ENCODE results near the gene PGM2L1. TPM values are rescaled to one million over a fixed set of nuclear protein-coding genes. Genes with fewer than 3 reads are reported as not detected.

Gene PGM2L1
- total and polyA plus RNA-seq, 2 donors, result 7.0 to 8.0 TPM

GRCh38 chr11:74388678-74389327 lies 9.4 kb downstream of the PGM2L1 start:
- WGBS, result 15% methylated on average over 2 of the region's 2 CpGs
- peaks cover 2 to 6% of the 10 kb centered on the region in 2 donors for H3K4me1 ChIP-seq (ENCODE audit: control insufficient read depth in 2 of 2, insufficient read depth in 2 of 2, low read length in 2 of 2)
- H3K36me3 ChIP-seq (ENCODE audit: control insufficient read depth in 2 of 2, insufficient read depth in 2 of 2, low read length in 1 of 2), result peaks cover 0 to 4% of the 10 kb centered on the region in 2 donors
- H3K27ac ChIP-seq (ENCODE audit: low read depth in 1 of 2, low read length in 1 of 2), result peak overlapping the region in 1 of 2 donors; percentile 2
- peak in 8 of 9 donors; percentile 17 to 85 (median 57) for DNase-seq (ENCODE audit: low read depth in 6 of 9, low spot score in 9 of 9)
- no peaks in the 10 kb centered on the region for H3K9me3 ChIP-seq (ENCODE audit: control insufficient read depth in 2 of 2, insufficient read depth in 1 of 2, low read length in 1 of 2)
- H3K27me3 ChIP-seq (ENCODE audit: control insufficient read depth in 2 of 2, insufficient read depth in 1 of 2, low read length in 1 of 2), result no peaks in the 10 kb centered on the region
- H3K4me3 ChIP-seq (ENCODE audit: low read length in 2 of 2), result no peak overlapping the region

GRCh38 chr11:74384641-74385040 lies 13.6 kb downstream of the PGM2L1 start:
- Histone ChIP-seq H3K27me3 (ENCODE audit: control insufficient read depth in 2 of 2, insufficient read depth in 1 of 2, low read length in 1 of 2) (no peaks in the 10 kb centered on the region), H3K9me3 (ENCODE audit: control insufficient read depth in 2 of 2, insufficient read depth in 1 of 2, low read length in 1 of 2) (no peaks in the 10 kb centered on the region), H3K36me3 (ENCODE audit: control insufficient read depth in 2 of 2, insufficient read depth in 2 of 2, low read length in 1 of 2) (peaks cover 0 to 3% of the 10 kb centered on the region in 2 donors), H3K27ac (ENCODE audit: low read depth in 1 of 2, low read length in 1 of 2) (no peak overlapping the region), H3K4me1 (ENCODE audit: control insufficient read depth in 2 of 2, insufficient read depth in 2 of 2, low read length in 2 of 2) (peaks cover 0 to 6% of the 10 kb centered on the region in 2 donors), H3K4me3 (ENCODE audit: low read length in 2 of 2) (no peak overlapping the region)
- DNase-seq (ENCODE audit: low read depth in 6 of 9, low spot score in 9 of 9), result no peak
- 99% methylated on average over 3 of the region's 3 CpGs for WGBS

GRCh38 chr11:74380746-74381439 lies 17.3 kb downstream of the PGM2L1 start:
- DNase-seq (ENCODE audit: low read depth in 6 of 9, low spot score in 9 of 9), result no peak
- no peaks in the 10 kb centered on the region for H3K4me1 ChIP-seq (ENCODE audit: control insufficient read depth in 2 of 2, insufficient read depth in 2 of 2, low read length in 2 of 2)
- peaks cover 3 to 4% of the 10 kb centered on the region in 2 donors for H3K36me3 ChIP-seq (ENCODE audit: control insufficient read depth in 2 of 2, insufficient read depth in 2 of 2, low read length in 1 of 2)
- H3K9me3 ChIP-seq (ENCODE audit: control insufficient read depth in 2 of 2, insufficient read depth in 1 of 2, low read length in 1 of 2), result no peaks in the 10 kb centered on the region
- H3K27ac ChIP-seq (ENCODE audit: low read depth in 1 of 2, low read length in 1 of 2), result no peak overlapping the region
- no peak overlapping the region for H3K4me3 ChIP-seq (ENCODE audit: low read length in 2 of 2)
- no peaks in the 10 kb centered on the region for H3K27me3 ChIP-seq (ENCODE audit: control insufficient read depth in 2 of 2, insufficient read depth in 1 of 2, low read length in 1 of 2)
- WGBS, result 98% methylated on average over 1 of the region's 1 CpG

GRCh38 chr11:74377689-74378088 lies 20.5 kb downstream of the PGM2L1 start:
- no peak for DNase-seq (ENCODE audit: low read depth in 6 of 9, low spot score in 9 of 9)
- Histone ChIP-seq H3K4me3 (ENCODE audit: low read length in 2 of 2) (no peak overlapping the region), H3K27ac (ENCODE audit: low read depth in 1 of 2, low read length in 1 of 2) (no peak overlapping the region), H3K36me3 (ENCODE audit: control insufficient read depth in 2 of 2, insufficient read depth in 2 of 2, low read length in 1 of 2) (peaks cover 4 to 13% of the 10 kb centered on the region in 2 donors), H3K4me1 (ENCODE audit: control insufficient read depth in 2 of 2, insufficient read depth in 2 of 2, low read length in 2 of 2) (no peaks in the 10 kb centered on the region), H3K27me3 (ENCODE audit: control insufficient read depth in 2 of 2, insufficient read depth in 1 of 2, low read length in 1 of 2) (no peaks in the 10 kb centered on the region), H3K9me3 (ENCODE audit: control insufficient read depth in 2 of 2, insufficient read depth in 1 of 2, low read length in 1 of 2) (no peaks in the 10 kb centered on the region)
- over 99% methylated on average over 3 of the region's 3 CpGs for WGBS

- no peak for DNase-seq (ENCODE audit: low read depth in 6 of 9, low spot score in 9 of 9)
- no peak overlapping the region for H3K27ac ChIP-seq (ENCODE audit: low read depth in 1 of 2, low read length in 1 of 2)
- no peaks in the 10 kb centered on the region for H3K9me3 ChIP-seq (ENCODE audit: control insufficient read depth in 2 of 2, insufficient read depth in 1 of 2, low read length in 1 of 2)
- no peaks in the 10 kb centered on the region for H3K27me3 ChIP-seq (ENCODE audit: control insufficient read depth in 2 of 2, insufficient read depth in 1 of 2, low read length in 1 of 2)
- H3K4me1 ChIP-seq (ENCODE audit: control insufficient read depth in 2 of 2, insufficient read depth in 2 of 2, low read length in 2 of 2), result no peaks in the 10 kb centered on the region
- H3K4me3 ChIP-seq (ENCODE audit: low read length in 2 of 2), result no peak overlapping the region
- peaks cover 4 to 33% of the 10 kb centered on the region in 2 donors for H3K36me3 ChIP-seq (ENCODE audit: control insufficient read depth in 2 of 2, insufficient read depth in 2 of 2, low read length in 1 of 2)
These were observed 24.9 kb downstream of the PGM2L1 start for GRCh38 chr11:74373382-74373781.

- H3K4me1 ChIP-seq (ENCODE audit: control insufficient read depth in 2 of 2, insufficient read depth in 2 of 2, low read length in 2 of 2), result no peaks in the 10 kb centered on the region
- no peak overlapping the region for H3K27ac ChIP-seq (ENCODE audit: low read depth in 1 of 2, low read length in 1 of 2)
- H3K27me3 ChIP-seq (ENCODE audit: control insufficient read depth in 2 of 2, insufficient read depth in 1 of 2, low read length in 1 of 2), result no peaks in the 10 kb centered on the region
- peaks cover 16 to 52% of the 10 kb centered on the region in 2 donors for H3K36me3 ChIP-seq (ENCODE audit: control insufficient read depth in 2 of 2, insufficient read depth in 2 of 2, low read length in 1 of 2)
- WGBS, result 89% methylated on average over 3 of the region's 3 CpGs
- no peak for DNase-seq (ENCODE audit: low read depth in 6 of 9, low spot score in 9 of 9)
- no peaks in the 10 kb centered on the region for H3K9me3 ChIP-seq (ENCODE audit: control insufficient read depth in 2 of 2, insufficient read depth in 1 of 2, low read length in 1 of 2)
- no peak overlapping the region for H3K4me3 ChIP-seq (ENCODE audit: low read length in 2 of 2)
These were observed 26.8 kb downstream of the PGM2L1 start for GRCh38 chr11:74371269-74372052.

- H3K9me3 ChIP-seq (ENCODE audit: control insufficient read depth in 2 of 2, insufficient read depth in 1 of 2, low read length in 1 of 2), result no peaks in the 10 kb centered on the region
- H3K27ac ChIP-seq (ENCODE audit: low read depth in 1 of 2, low read length in 1 of 2), result no peak overlapping the region
- H3K4me3 ChIP-seq (ENCODE audit: low read length in 2 of 2), result no peak overlapping the region
- WGBS, result 97% methylated on average over 2 of the region's 2 CpGs
- no peaks in the 10 kb centered on the region for H3K27me3 ChIP-seq (ENCODE audit: control insufficient read depth in 2 of 2, insufficient read depth in 1 of 2, low read length in 1 of 2)
- no peak for DNase-seq (ENCODE audit: low read depth in 6 of 9, low spot score in 9 of 9)
- H3K4me1 ChIP-seq (ENCODE audit: control insufficient read depth in 2 of 2, insufficient read depth in 2 of 2, low read length in 2 of 2), result no peaks in the 10 kb centered on the region
- peaks cover 19 to 55% of the 10 kb centered on the region in 2 donors for H3K36me3 ChIP-seq (ENCODE audit: control insufficient read depth in 2 of 2, insufficient read depth in 2 of 2, low read length in 1 of 2)
These were observed 28.1 kb downstream of the PGM2L1 start for GRCh38 chr11:74370123-74370522.

- H3K4me1 ChIP-seq (ENCODE audit: control insufficient read depth in 2 of 2, insufficient read depth in 2 of 2, low read length in 2 of 2), result no peaks in the 10 kb centered on the region
- DNase-seq (ENCODE audit: low read depth in 6 of 9, low spot score in 9 of 9), result no peak
- no peaks in the 10 kb centered on the region for H3K27me3 ChIP-seq (ENCODE audit: control insufficient read depth in 2 of 2, insufficient read depth in 1 of 2, low read length in 1 of 2)
- no peak overlapping the region for H3K4me3 ChIP-seq (ENCODE audit: low read length in 2 of 2)
- H3K9me3 ChIP-seq (ENCODE audit: control insufficient read depth in 2 of 2, insufficient read depth in 1 of 2, low read length in 1 of 2), result no peaks in the 10 kb centered on the region
- 93% methylated on average over 5 of the region's 5 CpGs for WGBS
- H3K27ac ChIP-seq (ENCODE audit: low read depth in 1 of 2, low read length in 1 of 2), result no peak overlapping the region
- H3K36me3 ChIP-seq (ENCODE audit: control insufficient read depth in 2 of 2, insufficient read depth in 2 of 2, low read length in 1 of 2), result peaks cover 19 to 47% of the 10 kb centered on the region in 2 donors
These were observed 30.4 kb downstream of the PGM2L1 start for GRCh38 chr11:74367881-74368280.

GRCh38 chr11:74366576-74366975 lies 31.7 kb downstream of the PGM2L1 start:
- 100% methylated on average over 2 of the region's 2 CpGs for WGBS
- H3K27me3 ChIP-seq (ENCODE audit: control insufficient read depth in 2 of 2, insufficient read depth in 1 of 2, low read length in 1 of 2), result no peaks in the 10 kb centered on the region
- no peak overlapping the region for H3K4me3 ChIP-seq (ENCODE audit: low read length in 2 of 2)

More at GRCh38 chr11:74366576-74366975, 31.7 kb downstream of the PGM2L1 start:
- Histone ChIP-seq H3K36me3 (ENCODE audit: control insufficient read depth in 2 of 2, insufficient read depth in 2 of 2, low read length in 1 of 2) (peaks cover 19 to 40% of the 10 kb centered on the region in 2 donors), H3K9me3 (ENCODE audit: control insufficient read depth in 2 of 2, insufficient read depth in 1 of 2, low read length in 1 of 2) (no peaks in the 10 kb centered on the region), H3K27ac (ENCODE audit: low read depth in 1 of 2, low read length in 1 of 2) (no peak overlapping the region), H3K4me1 (ENCODE audit: control insufficient read depth in 2 of 2, insufficient read depth in 2 of 2, low read length in 2 of 2) (no peaks in the 10 kb centered on the region)
- no peak for DNase-seq (ENCODE audit: low read depth in 6 of 9, low spot score in 9 of 9)
